Umbilical cord (tissue), 2 donors: ENCODE data around the gene CHCHD1. TPM values are rescaled to one million over a fixed set of nuclear protein-coding genes. Genes with fewer than 3 reads are reported as not detected.
"Not testable (repeated sequence)": the region's sequence is repeated elsewhere in the genome, so short reads cannot be mapped to it uniquely, and the experiment has no call there.

Experiments used
- DNase-seq: peaks from one replicate; pipeline ENCODE4 v3.0.0-alpha.2; 2015; ENCODE audit warnings: low spot score
- total RNA-seq: library from RNA; depleted of rRNA; stranded (reverse); fragments of >200 nt; gene quantifications from one replicate; pipeline ENCODE4 v1.2.3, GENCODE V29; 2014; ENCODE audit warnings: low replicate concordance; ENCODE audit not compliant: insufficient read depth

CHCHD1 gene
- total RNA-seq, 1 donor from 2014 or later, result 21.4 TPM

- DNase-seq, result no peak
Observed at GRCh38 chr10:73791871-73792400, 10.1 kb downstream of the CHCHD1 start.

GRCh38 chr10:73793456-73793855, 11.6 kb downstream of the CHCHD1 start:
- DNase-seq, result no peak

- not testable (repeated sequence) for DNase-seq
Observed at GRCh38 chr10:73795491-73795890, 13.6 kb downstream of the CHCHD1 start.

GRCh38 chr10:73796035-73796434, 14.2 kb downstream of the CHCHD1 start:
- DNase-seq, result not testable (repeated sequence)

GRCh38 chr10:73796766-73797165, 14.9 kb downstream of the CHCHD1 start:
- no peak for DNase-seq

- DNase-seq, result no peak
Observed at GRCh38 chr10:73797324-73798025, 15.6 kb downstream of the CHCHD1 start.

GRCh38 chr10:73798087-73798486, 16.2 kb downstream of the CHCHD1 start:
- DNase-seq, result no peak

- no peak for DNase-seq
Observed at GRCh38 chr10:73798927-73799560, 17.2 kb downstream of the CHCHD1 start.

- DNase-seq, result no peak
Observed at GRCh38 chr10:73799899-73800559, 18.2 kb downstream of the CHCHD1 start.

GRCh38 chr10:73800560-73801252, 18.9 kb downstream of the CHCHD1 start:
- DNase-seq, result no peak

GRCh38 chr10:73801253-73801590, 19.4 kb downstream of the CHCHD1 start:
- DNase-seq, result no peak

GRCh38 chr10:73802276-73802991, 20.6 kb downstream of the CHCHD1 start:
- no peak for DNase-seq

- peak; percentile 24 for DNase-seq
Observed at GRCh38 chr10:73803680-73804286, 21.9 kb downstream of the CHCHD1 start.

- no peak for DNase-seq
Observed at GRCh38 chr10:73806176-73806950, 24.5 kb downstream of the CHCHD1 start.

- no peak for DNase-seq
Observed at GRCh38 chr10:73807471-73807870, 25.6 kb downstream of the CHCHD1 start.

- DNase-seq, result no peak
Observed at GRCh38 chr10:73808021-73808815, 26.4 kb downstream of the CHCHD1 start.

- no peak for DNase-seq
Observed at GRCh38 chr10:73809061-73809818, 27.4 kb downstream of the CHCHD1 start.

- no peak for DNase-seq
Observed at GRCh38 chr10:73810358-73810734, 28.5 kb downstream of the CHCHD1 start.
